Ammon's horn (tissue), 1 donor: ENCODE data around the gene OLFM3.

Experiments used
- DNase-seq: peaks from one replicate; pipeline ENCODE4 v3.0.0-alpha.2; 2016; ENCODE audit warnings: low spot score

Gene OLFM3

GRCh38 chr1:101996825-101997465 is at the start of gene OLFM3:
Gene OLFM3 (minus strand): TSS chr1:101996926.
- peak; percentile 33 for DNase-seq

- no peak for DNase-seq
Observed at GRCh38 chr1:102045752-102046151, 49.0 kb upstream of the OLFM3 start.

GRCh38 chr1:102032534-102032933 is 35.8 kb upstream of the OLFM3 start:
- no peak for DNase-seq

GRCh38 chr1:102019530-102019929 is 22.8 kb upstream of the OLFM3 start:
- DNase-seq: no peak

- DNase-seq: no peak
Observed at GRCh38 chr1:102015728-102016127, 19.0 kb upstream of the OLFM3 start.

- no peak for DNase-seq
Observed at GRCh38 chr1:102002057-102002456, 5.3 kb upstream of the OLFM3 start.

GRCh38 chr1:101995984-101996745 is 561 bp downstream of the OLFM3 start:
- peak; percentile 13 for DNase-seq

GRCh38 chr1:101993710-101994109 is 3.0 kb downstream of the OLFM3 start:
- no peak for DNase-seq

- no peak for DNase-seq
Observed at GRCh38 chr1:101992821-101993575, 3.7 kb downstream of the OLFM3 start.

- no peak for DNase-seq
Observed at GRCh38 chr1:101980974-101981373, 15.8 kb downstream of the OLFM3 start.

GRCh38 chr1:101977266-101977665 is 19.5 kb downstream of the OLFM3 start:
- DNase-seq: no peak

- DNase-seq: no peak
Observed at GRCh38 chr1:101976161-101976560, 20.6 kb downstream of the OLFM3 start.

- DNase-seq: no peak
Observed at GRCh38 chr1:101975371-101975770, 21.4 kb downstream of the OLFM3 start.

- DNase-seq: no peak
Observed at GRCh38 chr1:101974599-101975274, 22.0 kb downstream of the OLFM3 start.

- DNase-seq: no peak
Observed at GRCh38 chr1:101971304-101971703, 25.4 kb downstream of the OLFM3 start.

- no peak for DNase-seq
Observed at GRCh38 chr1:101967871-101968270, 28.9 kb downstream of the OLFM3 start.

GRCh38 chr1:101965341-101965740 is 31.4 kb downstream of the OLFM3 start:
- DNase-seq: no peak

GRCh38 chr1:101964708-101965107 is 32.0 kb downstream of the OLFM3 start:
- DNase-seq: no peak

GRCh38 chr1:101960142-101960541 is 36.6 kb downstream of the OLFM3 start:
- DNase-seq: no peak

GRCh38 chr1:101959456-101959855 is 37.3 kb downstream of the OLFM3 start:
- DNase-seq: no peak

- no peak for DNase-seq
Observed at GRCh38 chr1:101957771-101958170, 39.0 kb downstream of the OLFM3 start.

GRCh38 chr1:101953623-101954022 is 43.1 kb downstream of the OLFM3 start:
- no peak for DNase-seq
